ES-I3 (cell line): Measurements from ENCODE around the gene INSL3.
"Not testable (repeated sequence)": the region's sequence is repeated elsewhere in the genome, so short reads cannot be mapped to it uniquely, and the experiment has no call there.

Experiments used
- H3K36me3 ChIP-seq: 2 replicates; pipeline ENCODE4 v1.6.1; 2013; ENCODE audit warnings: mild to moderate bottlenecking, low read length, control low read depth, moderate library complexity; ENCODE audit not compliant: insufficient read depth
- H3K4me1 ChIP-seq: 2 replicates; pipeline ENCODE4 v1.6.1; 2013; ENCODE audit warnings: mild to moderate bottlenecking, control low read depth, low read length; ENCODE audit not compliant: insufficient read depth
- H3K9ac ChIP-seq: 2 replicates; pipeline ENCODE4 v1.6.1; 2013; ENCODE audit warnings: low read depth, mild to moderate bottlenecking, low read length, moderate library complexity
- H3K9me3 ChIP-seq: 2 replicates; pipeline ENCODE4 v1.6.1; 2013; ENCODE audit warnings: mild to moderate bottlenecking, low read length, moderate library complexity; ENCODE audit not compliant: control insufficient read depth, insufficient read depth

The INSL3 gene

DNA sequence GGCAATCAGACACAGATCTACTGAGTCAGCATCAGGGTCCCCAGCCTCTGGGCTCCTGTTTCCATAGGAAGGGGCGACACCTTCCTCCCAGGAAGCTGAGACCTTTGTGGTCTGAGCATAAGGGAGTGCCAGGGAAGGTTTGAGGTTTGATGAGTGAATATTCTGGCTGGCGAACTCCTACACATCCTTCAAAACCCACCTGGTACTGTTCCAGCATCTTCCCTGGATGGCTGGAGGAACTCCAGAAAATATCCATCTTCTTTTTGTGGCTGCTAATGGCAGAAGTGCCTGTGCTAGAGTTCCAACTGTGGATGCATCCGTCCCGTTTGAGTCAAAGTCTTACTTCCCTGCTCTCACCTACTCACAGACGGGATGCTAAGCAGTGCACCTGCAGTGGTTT is 9.2 kb downstream of the INSL3 start:
- H3K36me3 ChIP-seq, result no peaks in the 10 kb centered on the region
- H3K4me1 ChIP-seq, result no peaks in the 10 kb centered on the region
- H3K9me3 ChIP-seq, result no peaks in the 10 kb centered on the region
- no peak overlapping the region for H3K9ac ChIP-seq

- no peak overlapping the region for H3K9ac ChIP-seq
- H3K9me3 ChIP-seq, result no peaks in the 10 kb centered on the region
- H3K36me3 ChIP-seq, result no peaks in the 10 kb centered on the region
- H3K4me1 ChIP-seq, result no peaks in the 10 kb centered on the region
These were observed 9.6 kb downstream of the INSL3 start for GRCh38 chr19:17811681-17812080.

GRCh38 chr19:17811103-17811502 is 10.2 kb downstream of the INSL3 start:
- H3K9me3 ChIP-seq, result no peaks in the 10 kb centered on the region
- no peaks in the 10 kb centered on the region for H3K36me3 ChIP-seq
- H3K4me1 ChIP-seq, result no peaks in the 10 kb centered on the region
- H3K9ac ChIP-seq, result no peak overlapping the region

- Histone ChIP-seq H3K9ac (no peak overlapping the region), H3K4me1 (no peaks in the 10 kb centered on the region), H3K36me3 (no peaks in the 10 kb centered on the region), H3K9me3 (no peaks in the 10 kb centered on the region)
These were observed 13.5 kb downstream of the INSL3 start for GRCh38 chr19:17807731-17808316.

- Histone ChIP-seq H3K36me3 (no peaks in the 10 kb centered on the region), H3K9ac (no peak overlapping the region), H3K4me1 (no peaks in the 10 kb centered on the region), H3K9me3 (no peaks in the 10 kb centered on the region)
These were observed 14.4 kb downstream of the INSL3 start for GRCh38 chr19:17806945-17807344.

- H3K36me3 ChIP-seq, result no peaks in the 10 kb centered on the region
- no peaks in the 10 kb centered on the region for H3K9me3 ChIP-seq
- H3K9ac ChIP-seq, result no peak overlapping the region
- no peaks in the 10 kb centered on the region for H3K4me1 ChIP-seq
These were observed 15.9 kb downstream of the INSL3 start for GRCh38 chr19:17805427-17805826.

DNA sequence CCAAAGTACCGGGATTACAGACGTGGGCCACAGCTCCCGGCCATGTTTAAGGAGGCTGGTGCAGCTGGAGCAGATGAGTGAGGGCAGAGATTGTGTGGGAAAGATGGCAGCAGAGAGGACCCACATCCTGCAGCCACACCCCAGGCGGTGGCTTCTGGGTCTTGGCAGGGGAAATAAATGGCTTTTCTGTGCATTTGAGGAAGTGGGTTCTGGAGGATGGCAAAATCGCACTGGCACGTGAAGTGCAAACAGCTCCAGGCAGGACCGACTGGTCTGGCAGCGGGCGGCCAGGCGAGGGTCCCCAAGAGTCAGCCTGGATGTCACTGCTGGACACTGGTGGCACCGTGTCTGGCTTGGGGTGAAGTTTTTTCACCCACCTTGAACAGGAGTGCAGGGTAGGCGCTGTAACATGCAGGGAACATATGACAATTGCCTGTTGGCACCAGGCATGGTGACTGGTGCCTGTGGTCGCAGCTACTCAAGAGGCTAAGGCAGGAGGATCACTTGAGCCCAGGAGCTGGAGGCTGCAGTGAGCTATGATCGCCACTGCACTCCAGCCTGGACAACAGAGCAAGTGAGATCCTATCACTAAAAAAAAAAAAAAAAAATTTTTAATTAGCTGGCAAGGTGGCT is 17.9 kb downstream of the INSL3 start:
- H3K9ac ChIP-seq, result no peak overlapping the region
- no peaks in the 10 kb centered on the region for H3K36me3 ChIP-seq
- H3K4me1 ChIP-seq, result no peaks in the 10 kb centered on the region
- no peaks in the 10 kb centered on the region for H3K9me3 ChIP-seq

DNA sequence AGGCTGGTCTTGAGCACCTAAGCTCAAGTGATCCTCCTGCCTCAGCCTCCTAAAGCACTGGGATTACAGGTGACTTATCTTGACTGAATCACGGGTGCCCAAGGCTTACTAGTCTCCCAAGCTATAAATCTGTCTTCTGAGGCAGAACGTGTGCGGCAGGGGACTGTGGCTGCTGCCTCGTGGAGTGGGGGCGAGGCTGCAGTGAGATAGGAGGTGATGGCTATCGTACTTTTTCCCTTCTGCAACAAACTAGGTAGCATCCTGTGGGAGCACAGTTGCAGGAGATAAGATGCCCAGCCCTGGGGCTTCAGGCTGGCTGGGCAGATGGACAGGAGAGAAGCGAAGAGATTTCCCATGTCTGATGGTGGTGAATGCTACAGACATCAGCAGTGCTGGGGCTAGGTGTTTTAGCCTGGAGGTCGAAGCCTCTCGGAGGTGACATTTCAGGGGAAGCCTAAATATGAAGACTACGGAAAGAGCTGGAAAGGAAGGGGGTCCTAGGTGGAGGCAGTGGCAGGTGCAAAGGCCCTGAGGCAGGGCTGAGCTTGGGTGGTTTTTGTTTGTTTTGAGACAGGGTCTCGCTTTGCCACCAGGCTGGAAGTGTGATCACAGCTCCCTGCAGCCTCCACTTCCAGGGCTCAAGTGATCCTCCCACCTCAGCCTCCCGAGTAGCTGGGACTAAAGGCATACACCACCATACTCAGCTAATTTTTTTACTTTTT is 19.0 kb downstream of the INSL3 start:
- H3K36me3 ChIP-seq, result no peaks in the 10 kb centered on the region
- no peaks in the 10 kb centered on the region for H3K9me3 ChIP-seq
- no peak overlapping the region for H3K9ac ChIP-seq
- no peaks in the 10 kb centered on the region for H3K4me1 ChIP-seq

- not testable (repeated sequence) for H3K36me3 ChIP-seq, H3K9ac ChIP-seq, H3K4me1 ChIP-seq, H3K9me3 ChIP-seq
These were observed 22.7 kb downstream of the INSL3 start for GRCh38 chr19:17798599-17798998.

DNA sequence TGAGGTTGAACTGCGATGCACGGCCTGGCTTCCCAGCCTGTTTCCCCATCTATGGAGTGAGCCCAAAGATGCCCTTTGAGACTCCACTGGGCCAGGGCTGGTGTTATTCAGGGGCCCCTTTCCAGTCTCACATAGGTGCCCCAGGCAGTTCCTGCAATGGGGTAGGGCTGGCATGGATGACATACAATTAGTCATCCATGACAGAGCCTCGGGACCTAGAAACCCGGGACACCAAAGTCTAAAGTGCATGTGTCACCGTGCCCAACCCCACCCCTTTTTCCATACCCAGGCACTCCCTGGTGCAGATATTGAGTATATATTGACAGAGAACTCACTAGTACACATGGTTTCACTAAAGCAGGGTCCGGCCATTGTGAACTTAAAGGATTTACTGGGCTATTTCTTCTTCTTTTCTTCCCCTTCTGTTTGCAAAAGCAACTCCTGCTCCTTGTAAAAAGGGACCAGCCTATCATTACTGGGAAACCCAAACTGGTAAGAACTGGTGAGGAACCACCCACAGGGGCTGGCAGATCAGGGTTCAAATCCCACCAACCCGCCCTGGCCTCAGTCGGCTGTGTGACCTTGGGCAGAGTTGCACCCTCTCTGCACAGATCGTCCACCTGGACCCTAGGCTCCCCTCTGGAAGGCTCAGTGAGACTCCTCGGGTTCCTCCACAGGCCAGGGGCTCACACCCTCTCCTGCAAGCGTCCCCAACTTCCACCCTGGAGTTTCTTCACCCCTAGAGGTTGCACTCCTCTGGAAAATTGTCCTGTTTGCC is 23.7 kb downstream of the INSL3 start:
- no peaks in the 10 kb centered on the region for H3K9me3 ChIP-seq
- no peaks in the 10 kb centered on the region for H3K4me1 ChIP-seq
- no peak overlapping the region for H3K9ac ChIP-seq
- no peaks in the 10 kb centered on the region for H3K36me3 ChIP-seq

DNA sequence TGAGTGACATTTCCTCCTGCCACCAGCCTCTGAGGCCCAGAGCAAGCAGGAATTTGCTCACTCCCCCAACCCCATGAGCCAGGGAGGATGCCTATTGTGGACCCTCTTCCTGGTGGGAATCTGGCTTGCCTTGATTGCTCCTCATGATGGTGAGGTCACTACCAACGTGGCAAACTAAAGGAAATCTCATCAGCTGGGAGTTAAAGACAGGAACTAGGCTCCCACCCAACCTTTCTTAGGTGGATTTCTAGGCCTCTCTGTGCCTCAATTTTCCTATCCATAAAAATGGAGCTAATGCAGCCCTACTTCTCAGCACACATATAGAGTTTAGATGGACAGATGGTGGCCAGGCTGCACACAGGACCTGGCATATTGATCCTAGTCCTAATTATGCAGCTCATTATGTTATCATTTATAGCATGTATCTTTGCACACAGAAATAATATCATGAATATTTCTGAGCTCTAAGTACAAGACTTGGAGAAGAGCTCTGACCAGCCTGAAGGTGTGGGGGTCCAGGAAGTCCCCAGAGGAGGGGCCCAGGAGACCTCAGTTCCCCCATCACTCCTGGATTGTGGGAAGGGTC is 24.4 kb downstream of the INSL3 start:
- no peaks in the 10 kb centered on the region for H3K36me3 ChIP-seq
- no peak overlapping the region for H3K9ac ChIP-seq
- H3K9me3 ChIP-seq, result no peaks in the 10 kb centered on the region
- H3K4me1 ChIP-seq, result no peaks in the 10 kb centered on the region

GRCh38 chr19:17796013-17796837 is 25.1 kb downstream of the INSL3 start:
- no peak overlapping the region; the same call in 1 of the 2 replicates for H3K9ac ChIP-seq
- H3K9me3 ChIP-seq, result no peaks in the 10 kb centered on the region
- no peaks in the 10 kb centered on the region for H3K36me3 ChIP-seq
- H3K4me1 ChIP-seq, result no peaks in the 10 kb centered on the region

DNA sequence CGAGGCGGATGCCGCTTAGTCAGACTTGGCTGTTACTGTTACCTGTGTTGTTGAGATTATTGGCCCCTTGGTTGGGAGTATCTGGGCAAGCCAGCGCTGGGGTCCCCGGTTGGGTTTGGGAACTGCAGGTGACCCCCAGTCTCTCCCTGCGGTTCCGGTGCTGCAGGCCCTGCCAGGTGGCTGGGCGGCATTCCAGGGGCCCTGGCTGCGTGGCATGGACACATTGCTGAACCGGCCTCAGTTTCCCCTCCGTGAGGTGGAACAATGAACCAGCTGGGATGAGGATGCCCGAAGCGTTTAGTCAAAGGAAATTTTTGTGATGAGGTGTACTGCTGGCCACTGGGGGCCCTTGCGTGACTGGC is 25.8 kb downstream of the INSL3 start:
- H3K9ac ChIP-seq, result peak overlapping the region; percentile 61
- no peaks in the 10 kb centered on the region for H3K9me3 ChIP-seq
- no peaks in the 10 kb centered on the region for H3K36me3 ChIP-seq
- H3K4me1 ChIP-seq, result 0 out of 2 replicates have a peak, but pooled peaks cover under 1% of the 10 kb centered on the region
